ENCODE data around the gene KCNB1.

The KCNB1 gene

DNA sequence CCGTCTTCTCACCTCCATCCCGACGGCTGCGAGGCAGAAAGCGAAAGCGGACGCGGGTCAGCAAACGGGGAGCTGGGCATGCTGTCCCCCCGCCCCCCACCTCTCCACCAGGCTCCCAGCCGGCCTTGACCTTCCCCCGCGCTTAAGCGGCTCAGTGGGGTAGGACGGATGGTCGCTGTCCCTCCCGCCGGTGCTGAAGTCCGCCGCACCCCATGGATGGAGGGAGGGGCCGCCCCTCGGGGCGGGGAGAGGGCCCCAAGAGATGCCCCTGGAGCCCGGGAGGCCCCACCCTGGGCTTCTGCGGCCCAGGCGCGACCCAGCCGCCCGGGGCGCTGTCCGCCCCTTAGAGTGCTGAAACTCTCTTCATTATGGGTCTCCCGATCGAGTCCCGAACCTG lies at the start of gene KCNB1:
Gene KCNB1, minus strand, starts transcription at position 48 of the 397 bp plus-strand sequence. CDS start 188 bp downstream, outside the sequence.
- peak; percentile 42 for DNase-seq (ENCODE audit: low spot score)
- Mint-ChIP-seq H3K9me3 (no peaks in the 10 kb centered on the region), H3K36me3 (ENCODE audit: low read depth) (no peaks in the 10 kb centered on the region), H3K27ac (no peak within 1 kb of the TSS), H3K27me3 (ENCODE audit: low read depth) (peaks cover 43% of the 10 kb centered on the region), H3K4me3 (peak within 1 kb of the TSS; percentile 42), H3K4me1 (ENCODE audit: low read depth) (peaks cover 2% of the 10 kb centered on the region)

DNA sequence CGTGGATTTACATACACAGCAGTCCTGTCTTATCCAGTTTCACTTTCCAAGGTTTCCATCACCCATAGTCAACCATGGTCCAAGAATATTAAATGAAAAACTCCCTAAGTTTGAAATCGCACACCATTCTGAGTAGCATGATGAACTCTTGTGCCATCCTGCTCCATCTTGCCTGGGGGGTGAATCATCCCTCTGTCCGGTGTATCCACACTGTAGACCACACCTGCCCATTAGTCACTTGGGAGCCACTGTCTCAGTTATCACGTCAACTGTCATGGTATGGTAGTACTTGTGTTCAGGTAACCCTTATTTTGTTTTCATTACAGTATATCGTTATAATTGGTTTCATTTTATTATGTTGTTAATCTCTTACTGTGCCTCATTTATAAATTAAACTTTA lies 47.0 kb upstream of the KCNB1 start:
- peaks cover 8% of the 10 kb centered on the region for H3K4me1 Mint-ChIP-seq (ENCODE audit: low read depth)
- H3K36me3 Mint-ChIP-seq (ENCODE audit: low read depth), result peaks cover 20% of the 10 kb centered on the region
- no peak overlapping the region for H3K4me3 Mint-ChIP-seq
- no peaks in the 10 kb centered on the region for H3K27me3 Mint-ChIP-seq (ENCODE audit: low read depth)
- no peak overlapping the region for H3K27ac Mint-ChIP-seq
- no peak for DNase-seq (ENCODE audit: low spot score)
- H3K9me3 Mint-ChIP-seq, result peaks cover 3% of the 10 kb centered on the region

DNA sequence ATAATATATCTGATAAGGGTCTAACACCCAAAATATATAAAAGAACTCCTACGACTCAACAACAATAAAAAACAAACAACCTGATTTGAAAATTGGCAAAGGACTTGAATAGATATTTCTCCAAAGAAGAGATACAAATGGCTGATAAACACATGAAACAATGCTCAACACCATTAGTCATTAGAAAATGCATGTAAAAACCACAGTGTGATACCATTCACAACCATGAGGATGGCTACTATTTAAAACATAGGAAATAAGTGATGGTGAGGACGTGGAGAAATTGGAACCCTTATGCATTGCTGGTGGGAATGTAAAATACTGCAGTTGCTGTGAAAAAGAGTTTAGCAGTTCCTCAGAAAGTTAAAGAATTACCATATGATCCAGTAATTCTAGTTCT lies 44.1 kb upstream of the KCNB1 start:
- Mint-ChIP-seq H3K27me3 (ENCODE audit: low read depth) (no peaks in the 10 kb centered on the region), H3K9me3 (peaks cover 3% of the 10 kb centered on the region), H3K27ac (no peak overlapping the region), H3K36me3 (ENCODE audit: low read depth) (peaks cover 26% of the 10 kb centered on the region), H3K4me1 (ENCODE audit: low read depth) (peaks cover 2% of the 10 kb centered on the region), H3K4me3 (no peak overlapping the region)
- DNase-seq (ENCODE audit: low spot score), result no peak

DNA sequence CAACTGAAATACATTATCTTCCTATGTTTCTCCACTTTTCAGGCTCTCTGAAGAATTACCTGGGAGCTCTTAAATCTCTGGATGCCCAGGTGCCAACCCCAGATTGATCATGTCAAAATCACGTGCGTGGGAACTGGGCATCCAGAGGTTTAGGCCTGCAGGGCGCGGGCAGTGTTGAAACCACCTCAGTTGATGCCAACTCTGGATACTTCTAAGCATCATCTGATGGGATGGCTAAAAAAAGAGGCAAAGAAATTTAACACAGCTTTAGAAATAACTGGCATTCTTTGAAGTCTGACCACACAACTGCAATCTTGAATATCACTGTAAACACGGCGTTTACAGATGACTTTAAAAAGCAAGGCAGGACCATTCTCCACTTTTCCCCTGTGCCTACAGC lies 43.6 kb upstream of the KCNB1 start:
- H3K27me3 Mint-ChIP-seq (ENCODE audit: low read depth), result no peaks in the 10 kb centered on the region

DNA sequence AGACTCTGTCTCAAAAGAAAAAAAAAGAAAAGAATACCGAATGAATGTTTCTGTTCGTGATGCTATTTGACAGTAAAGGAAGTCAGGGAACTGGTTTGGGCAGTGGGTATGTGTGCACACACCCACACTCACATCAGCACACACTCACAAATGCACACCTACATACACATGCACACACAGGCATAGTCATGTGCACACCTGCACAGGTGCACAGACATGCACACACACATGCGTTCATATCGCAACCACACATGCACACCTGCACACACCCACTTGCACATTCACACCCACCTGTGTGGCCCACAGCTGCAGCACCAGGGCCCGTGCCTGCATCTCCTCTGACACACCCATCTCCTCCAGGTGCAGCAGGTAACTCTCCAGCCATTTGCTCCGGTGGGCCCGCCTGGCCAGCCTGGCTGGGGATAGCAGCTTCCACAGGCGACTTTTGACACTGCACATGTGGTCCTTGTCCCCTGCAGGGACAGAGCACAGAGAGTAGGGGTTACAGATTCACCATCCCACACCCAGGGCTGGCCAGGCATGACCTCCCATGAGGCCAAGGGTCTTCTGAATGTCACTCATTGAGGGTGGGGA lies 41.4 kb upstream of the KCNB1 start:
- H3K4me1 Mint-ChIP-seq (ENCODE audit: low read depth), result peaks cover 2% of the 10 kb centered on the region
- no peak overlapping the region for H3K27ac Mint-ChIP-seq
- no peaks in the 10 kb centered on the region for H3K27me3 Mint-ChIP-seq (ENCODE audit: low read depth)
- peaks cover 3% of the 10 kb centered on the region for H3K9me3 Mint-ChIP-seq
- DNase-seq (ENCODE audit: low spot score), result no peak
- peaks cover 27% of the 10 kb centered on the region for H3K36me3 Mint-ChIP-seq (ENCODE audit: low read depth)
- no peak overlapping the region for H3K4me3 Mint-ChIP-seq

More for the DNA sequence above, 43.6 kb upstream of the KCNB1 start:
- Mint-ChIP-seq H3K4me3 (no peak overlapping the region), H3K4me1 (ENCODE audit: low read depth) (peaks cover 2% of the 10 kb centered on the region), H3K9me3 (peaks cover 3% of the 10 kb centered on the region), H3K36me3 (ENCODE audit: low read depth) (peaks cover 26% of the 10 kb centered on the region), H3K27ac (no peak overlapping the region)
- DNase-seq (ENCODE audit: low spot score), result no peak

DNA sequence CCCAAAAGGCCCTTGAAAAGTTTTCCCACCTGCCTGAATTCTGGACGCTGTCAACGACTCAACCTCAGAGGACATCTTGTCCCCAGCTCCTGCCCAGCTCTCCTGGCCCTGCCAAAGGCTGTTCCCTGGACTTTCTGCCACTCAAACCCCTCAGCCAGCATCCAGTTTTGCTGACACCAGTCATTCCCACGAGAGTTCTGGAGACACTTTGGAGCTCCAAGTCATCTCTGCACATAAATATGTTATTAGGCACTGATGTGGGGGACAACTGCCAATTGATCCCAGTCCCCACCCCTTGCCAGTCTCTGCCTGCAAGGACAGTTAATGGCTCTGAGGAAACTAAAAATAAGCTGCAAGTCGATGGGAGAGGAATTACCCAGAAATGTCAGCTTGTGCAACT lies 38.9 kb upstream of the KCNB1 start:
- no peak overlapping the region for H3K4me3 Mint-ChIP-seq
- H3K4me1 Mint-ChIP-seq (ENCODE audit: low read depth), result no peaks in the 10 kb centered on the region
- peaks cover 3% of the 10 kb centered on the region for H3K9me3 Mint-ChIP-seq
- no peak for DNase-seq (ENCODE audit: low spot score)
- peaks cover 28% of the 10 kb centered on the region for H3K36me3 Mint-ChIP-seq (ENCODE audit: low read depth)
- no peak overlapping the region for H3K27ac Mint-ChIP-seq
- no peaks in the 10 kb centered on the region for H3K27me3 Mint-ChIP-seq (ENCODE audit: low read depth)

DNA sequence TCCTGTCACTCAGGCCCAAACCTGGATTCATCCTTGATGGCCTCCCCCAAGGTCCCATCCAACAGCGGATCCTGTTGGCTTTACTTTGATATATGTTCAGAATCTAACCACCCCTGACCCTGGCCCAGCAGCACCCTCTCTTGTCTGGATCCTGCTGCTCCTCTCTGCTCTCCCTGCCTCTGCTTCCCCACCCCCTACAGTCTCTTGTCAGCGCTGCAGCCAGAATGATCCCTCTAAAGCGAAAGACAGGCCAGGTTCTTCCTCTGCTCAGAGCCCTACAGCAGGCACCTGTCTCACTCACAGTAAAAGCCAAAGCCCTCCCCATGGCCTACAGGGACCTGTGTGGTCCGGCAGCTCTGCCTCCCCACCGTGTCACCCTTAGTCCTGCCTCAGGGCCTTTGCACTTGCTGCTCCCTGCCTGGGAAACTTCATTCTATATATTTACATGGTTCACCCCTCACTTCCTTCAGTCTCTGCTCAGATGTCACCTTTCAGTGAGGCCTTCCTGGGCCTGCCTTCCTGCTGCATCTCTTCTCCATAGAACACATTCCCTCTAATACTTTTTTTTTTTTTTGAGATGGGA lies 37.4 kb upstream of the KCNB1 start:
- H3K27ac Mint-ChIP-seq, result peak overlapping the region; percentile 38
- H3K4me3 Mint-ChIP-seq, result no peak overlapping the region
- peaks cover 21% of the 10 kb centered on the region for H3K36me3 Mint-ChIP-seq (ENCODE audit: low read depth)
- H3K27me3 Mint-ChIP-seq (ENCODE audit: low read depth), result no peaks in the 10 kb centered on the region
- no peak for DNase-seq (ENCODE audit: low spot score)
- H3K9me3 Mint-ChIP-seq, result peaks cover 2% of the 10 kb centered on the region
- no peaks in the 10 kb centered on the region for H3K4me1 Mint-ChIP-seq (ENCODE audit: low read depth)

DNA sequence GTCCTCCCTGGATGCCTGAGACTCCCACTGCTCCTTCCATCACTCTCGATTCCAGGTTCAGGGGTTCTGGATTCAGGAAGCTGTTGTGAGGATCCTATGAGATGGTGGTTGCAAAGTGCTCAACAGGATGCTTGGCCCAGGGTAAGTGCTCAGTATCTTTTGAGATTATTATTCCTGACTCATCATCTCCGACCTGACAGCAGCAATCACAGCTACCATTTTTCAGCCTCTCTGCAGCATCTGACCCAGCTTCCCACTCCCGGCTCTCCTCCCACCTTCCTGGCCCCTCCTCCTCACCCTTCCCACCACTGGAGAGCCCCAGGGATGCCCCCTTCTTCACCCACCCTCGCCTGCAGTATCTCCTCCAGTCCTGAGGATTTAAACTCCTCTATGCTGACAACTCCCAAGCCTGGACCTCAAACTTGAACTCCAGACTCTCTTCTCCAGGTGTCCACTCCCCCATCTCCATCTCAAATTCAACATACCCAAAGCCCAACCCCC lies 36.8 kb upstream of the KCNB1 start:
- Mint-ChIP-seq H3K4me1 (ENCODE audit: low read depth) (no peaks in the 10 kb centered on the region), H3K9me3 (no peaks in the 10 kb centered on the region), H3K36me3 (ENCODE audit: low read depth) (peaks cover 17% of the 10 kb centered on the region), H3K27me3 (ENCODE audit: low read depth) (no peaks in the 10 kb centered on the region), H3K27ac (peak overlapping the region; percentile 38), H3K4me3 (no peak overlapping the region)
- no peak for DNase-seq (ENCODE audit: low spot score)

DNA sequence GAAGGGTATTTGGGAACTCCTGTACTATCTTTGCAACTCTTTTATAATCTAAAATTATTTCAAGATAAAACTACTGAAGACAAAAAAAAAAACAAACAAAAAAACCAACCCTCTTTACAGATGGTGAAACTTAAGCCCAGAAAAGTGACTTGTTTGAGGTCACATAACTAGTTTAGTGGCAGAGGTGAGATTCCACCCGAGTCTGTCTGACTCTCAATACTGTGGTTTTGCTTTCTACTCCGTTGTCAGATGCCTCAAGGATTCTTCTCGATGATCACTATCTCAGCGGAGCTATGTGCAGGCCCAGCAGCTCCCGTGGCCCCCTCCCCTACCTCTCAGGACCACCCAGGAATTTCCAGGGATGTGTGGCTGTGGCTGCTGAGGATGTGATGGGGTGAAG lies 36.1 kb upstream of the KCNB1 start:
- DNase-seq (ENCODE audit: low spot score), result no peak
- H3K9me3 Mint-ChIP-seq, result no peaks in the 10 kb centered on the region
- H3K4me1 Mint-ChIP-seq (ENCODE audit: low read depth), result no peaks in the 10 kb centered on the region
- peaks cover 17% of the 10 kb centered on the region for H3K36me3 Mint-ChIP-seq (ENCODE audit: low read depth)
- no peak overlapping the region for H3K27ac Mint-ChIP-seq
- no peak overlapping the region for H3K4me3 Mint-ChIP-seq
- no peaks in the 10 kb centered on the region for H3K27me3 Mint-ChIP-seq (ENCODE audit: low read depth)

DNA sequence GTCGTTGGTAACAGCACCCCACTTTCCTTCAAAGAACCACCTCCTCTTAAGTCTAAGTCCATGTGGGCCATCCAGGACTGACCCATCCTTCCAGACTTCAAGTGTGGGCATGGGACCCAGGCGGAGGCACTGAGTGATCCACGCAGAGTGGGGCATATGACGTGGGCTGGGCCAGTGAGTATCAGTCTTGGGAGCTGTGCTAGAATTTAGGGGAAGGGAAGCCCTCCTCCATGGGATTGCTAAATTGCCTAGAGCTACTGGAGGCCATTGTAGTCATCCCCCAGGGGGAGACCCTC lies 35.3 kb upstream of the KCNB1 start:
- DNase-seq (ENCODE audit: low spot score), result no peak
- Mint-ChIP-seq H3K4me1 (ENCODE audit: low read depth) (no peaks in the 10 kb centered on the region), H3K27me3 (ENCODE audit: low read depth) (no peaks in the 10 kb centered on the region), H3K27ac (no peak overlapping the region), H3K9me3 (no peaks in the 10 kb centered on the region), H3K4me3 (no peak overlapping the region), H3K36me3 (ENCODE audit: low read depth) (peaks cover 14% of the 10 kb centered on the region)

DNA sequence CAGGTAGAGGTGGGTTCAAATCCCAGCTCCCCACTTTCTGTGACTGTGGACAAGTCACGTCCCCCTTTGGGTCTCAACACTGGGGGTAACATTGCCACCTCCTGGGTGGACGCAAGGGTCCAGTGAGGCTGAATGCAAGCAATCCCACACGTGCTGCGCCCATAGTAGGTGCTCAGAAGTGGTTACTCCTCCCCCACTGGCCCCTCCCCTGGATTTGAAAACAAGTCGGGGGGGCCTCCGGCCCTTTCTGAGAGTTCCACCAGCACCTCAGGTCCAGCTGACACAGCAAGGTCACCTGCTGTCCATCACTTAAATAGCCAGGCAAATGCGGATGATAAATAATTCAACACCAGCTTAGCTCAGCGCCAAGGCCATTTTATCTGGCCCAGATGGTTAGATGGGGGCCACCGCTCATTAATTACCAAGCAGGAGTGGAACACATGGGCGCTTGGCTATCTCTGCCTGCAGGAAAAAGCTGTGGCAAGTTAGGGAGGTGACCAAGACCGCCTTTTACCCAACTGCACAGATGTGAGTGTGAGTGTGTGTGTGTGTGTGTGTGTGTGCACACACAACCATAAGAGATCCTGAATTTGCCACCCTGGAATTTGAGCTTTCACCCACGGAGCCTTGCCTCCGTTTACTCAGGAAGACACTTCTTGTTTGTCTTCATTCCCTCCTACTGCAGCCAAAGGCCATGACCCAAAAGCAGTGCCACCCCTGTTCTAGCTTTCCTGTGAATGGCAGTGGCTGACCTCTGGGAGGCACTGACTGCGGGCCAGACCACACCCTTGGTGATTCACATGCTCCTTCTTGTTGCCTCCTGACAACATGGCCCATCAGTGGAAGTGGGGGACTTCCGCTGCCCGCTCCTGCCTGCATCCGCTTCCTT lies 34.7 kb upstream of the KCNB1 start:
- DNase-seq (ENCODE audit: low spot score), result no peak
- no peaks in the 10 kb centered on the region for H3K4me1 Mint-ChIP-seq (ENCODE audit: low read depth)
- H3K4me3 Mint-ChIP-seq, result no peak overlapping the region
- H3K9me3 Mint-ChIP-seq, result no peaks in the 10 kb centered on the region
- no peaks in the 10 kb centered on the region for H3K27me3 Mint-ChIP-seq (ENCODE audit: low read depth)
- H3K27ac Mint-ChIP-seq, result no peak overlapping the region
- H3K36me3 Mint-ChIP-seq (ENCODE audit: low read depth), result peaks cover 13% of the 10 kb centered on the region

DNA sequence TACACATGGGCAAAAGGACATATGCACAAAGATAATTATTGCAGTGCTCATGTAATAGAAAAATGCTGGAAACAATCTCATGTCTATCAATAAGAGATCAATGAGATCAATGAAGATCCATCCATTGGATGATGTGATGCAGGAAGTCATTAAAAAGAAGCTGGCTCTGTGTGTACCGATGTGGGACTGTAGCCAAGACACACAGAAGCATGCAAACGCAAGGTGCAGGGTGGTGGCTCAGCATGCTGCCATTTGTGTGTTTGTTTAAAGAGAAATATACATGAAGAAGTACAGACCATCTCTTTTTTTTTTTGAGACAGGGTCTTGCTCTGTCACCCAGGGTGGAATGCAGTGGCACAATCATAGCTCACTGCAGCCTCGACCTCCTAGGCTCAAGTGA lies 33.1 kb upstream of the KCNB1 start:
- no peak overlapping the region for H3K27ac Mint-ChIP-seq
- H3K9me3 Mint-ChIP-seq, result no peaks in the 10 kb centered on the region
- no peak for DNase-seq (ENCODE audit: low spot score)
- no peak overlapping the region for H3K4me3 Mint-ChIP-seq
- H3K4me1 Mint-ChIP-seq (ENCODE audit: low read depth), result no peaks in the 10 kb centered on the region
- H3K27me3 Mint-ChIP-seq (ENCODE audit: low read depth), result no peaks in the 10 kb centered on the region
- peaks cover 10% of the 10 kb centered on the region for H3K36me3 Mint-ChIP-seq (ENCODE audit: low read depth)

DNA sequence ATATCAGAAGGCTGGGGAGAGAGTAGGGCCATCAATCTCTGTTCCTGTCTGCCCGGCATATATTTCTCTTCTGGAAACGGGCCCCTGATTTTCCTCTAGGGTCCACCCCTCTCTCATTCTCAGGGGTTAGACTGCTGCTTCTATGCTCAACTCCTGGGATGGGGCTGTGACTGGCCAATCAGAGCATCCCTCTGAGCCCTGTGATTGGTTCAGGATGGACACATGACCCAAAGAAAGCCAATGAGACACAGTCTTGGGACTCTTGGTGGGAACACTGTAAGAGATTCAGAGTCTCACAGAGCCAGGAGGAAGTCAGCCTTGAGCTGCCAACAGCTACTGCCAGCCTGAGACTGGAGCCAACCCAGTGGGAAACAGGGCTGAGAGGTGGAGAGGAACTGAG lies 31.0 kb upstream of the KCNB1 start:
- Mint-ChIP-seq H3K4me1 (ENCODE audit: low read depth) (no peaks in the 10 kb centered on the region), H3K36me3 (ENCODE audit: low read depth) (peaks cover 6% of the 10 kb centered on the region), H3K27me3 (ENCODE audit: low read depth) (no peaks in the 10 kb centered on the region), H3K4me3 (no peak overlapping the region), H3K27ac (no peak overlapping the region), H3K9me3 (no peaks in the 10 kb centered on the region)
- DNase-seq (ENCODE audit: low spot score), result no peak

DNA sequence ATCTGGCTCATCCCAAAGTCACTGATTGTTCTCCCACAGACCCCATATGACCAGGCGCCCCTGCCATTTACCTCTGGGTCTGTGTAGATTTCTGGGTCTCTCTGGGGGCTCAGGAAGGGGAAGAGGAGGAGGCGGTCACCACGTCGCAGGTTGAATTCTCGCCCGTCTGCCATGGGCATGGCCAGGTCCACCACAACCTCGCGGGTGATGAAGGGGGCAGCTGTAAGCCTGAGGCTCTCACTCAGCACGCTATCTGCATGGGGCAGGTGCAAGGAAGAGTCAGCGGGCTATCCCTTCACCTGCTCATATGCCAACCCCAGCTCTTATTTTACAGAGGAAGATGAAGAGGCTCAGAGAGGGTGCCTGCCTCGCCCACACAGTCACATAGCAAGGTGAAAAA lies 30.5 kb upstream of the KCNB1 start:
- H3K4me3 Mint-ChIP-seq, result no peak overlapping the region
- H3K9me3 Mint-ChIP-seq, result no peaks in the 10 kb centered on the region
- no peak for DNase-seq (ENCODE audit: low spot score)
- H3K27ac Mint-ChIP-seq, result no peak overlapping the region
- peaks cover 8% of the 10 kb centered on the region for H3K36me3 Mint-ChIP-seq (ENCODE audit: low read depth)
- H3K27me3 Mint-ChIP-seq (ENCODE audit: low read depth), result no peaks in the 10 kb centered on the region
- H3K4me1 Mint-ChIP-seq (ENCODE audit: low read depth), result no peaks in the 10 kb centered on the region

Measured in T-helper 2 cell treated with Interferon-gamma antibody and Interleukin-4, amounts not matched to agents 5 μg/mL and 100 μg/mL, for 36 hours (primary cell).